Muscle layer of colon (tissue), 2 donors: ENCODE measurements around the gene BAHCC1.
A peak's percentile ranks its signal among the peaks of the same experiment; 100 is the strongest.
"Not testable (repeated sequence)": the region's sequence is repeated elsewhere in the genome, so short reads cannot be mapped to it uniquely, and the experiment has no call there.

Experiments used
- H3K27ac ChIP-seq: one replicate; pipeline ENCODE4 v1.7.0; 2013; ENCODE audit warnings: low read depth, mild to moderate bottlenecking, low read length, moderate library complexity
- H3K27me3 ChIP-seq, 2 donors: one replicate each; pipeline ENCODE4 v1.7.0; 2013; ENCODE audit warnings: low read length in 2 of 2, mild to moderate bottlenecking in 2 of 2; ENCODE audit not compliant: insufficient read depth in 2 of 2, control insufficient read depth in 1 of 2
- H3K36me3 ChIP-seq: one replicate; pipeline ENCODE4 v1.7.0; 2013; ENCODE audit warnings: mild to moderate bottlenecking, low read length; ENCODE audit not compliant: insufficient read depth
- H3K4me1 ChIP-seq: one replicate; pipeline ENCODE4 v1.7.0; 2013; ENCODE audit warnings: mild to moderate bottlenecking, low read length; ENCODE audit not compliant: insufficient read depth
- H3K4me3 ChIP-seq, 2 donors: one replicate each; pipeline ENCODE4 v1.7.0; 2013; ENCODE audit warnings: low read length in 2 of 2, low read depth in 1 of 2, mild to moderate bottlenecking in 1 of 2, moderate library complexity in 1 of 2
- H3K9ac ChIP-seq: one replicate; pipeline ENCODE4 v1.7.0; 2013; ENCODE audit warnings: low read length
- H3K9me3 ChIP-seq: one replicate; pipeline ENCODE4 v1.7.0; 2013; ENCODE audit warnings: mild to moderate bottlenecking, low read length
- donor health status: abdominal sarcoma.
- donor health status: Adenocarcinoma of cecum.

Gene BAHCC1

DNA sequence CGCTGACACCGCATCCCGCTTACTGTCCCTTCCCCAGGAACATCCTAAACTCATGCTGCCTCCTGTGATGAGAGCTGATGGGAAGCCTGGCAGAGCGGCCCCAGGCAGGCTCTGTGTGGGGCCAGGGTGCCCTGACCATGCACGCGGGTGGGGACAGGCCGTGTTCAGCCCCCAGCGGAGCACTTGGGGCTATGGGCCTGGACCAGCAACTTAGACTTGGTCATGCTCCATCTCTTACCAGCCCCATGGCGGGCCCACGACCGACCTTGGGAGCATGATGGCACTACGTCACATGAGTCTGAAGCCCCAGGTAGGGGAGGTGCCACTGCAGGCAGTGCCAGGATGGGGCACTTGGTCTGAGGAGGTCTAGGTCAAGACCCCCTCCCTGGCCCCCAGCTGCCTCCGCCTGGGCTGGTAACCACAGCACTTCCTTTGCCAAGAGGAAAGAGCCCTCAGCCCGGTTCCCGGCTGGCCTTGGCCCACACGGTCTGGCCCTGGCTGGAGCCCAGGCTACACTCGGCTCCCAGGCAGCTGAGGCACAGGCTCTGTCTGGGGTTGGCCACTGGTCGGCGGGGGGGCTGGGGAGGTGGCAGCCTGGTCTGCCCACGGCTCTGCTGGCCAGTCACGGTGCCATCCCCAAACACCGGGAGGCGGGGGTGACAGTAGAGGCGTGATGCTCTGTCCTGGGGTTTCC, 25.7 kb downstream of the BAHCC1 start:
- no peak overlapping the region for H3K4me3 ChIP-seq
- H3K4me1 ChIP-seq = peaks cover 62% of the 10 kb centered on the region
- H3K9ac ChIP-seq = no peak overlapping the region

DNA sequence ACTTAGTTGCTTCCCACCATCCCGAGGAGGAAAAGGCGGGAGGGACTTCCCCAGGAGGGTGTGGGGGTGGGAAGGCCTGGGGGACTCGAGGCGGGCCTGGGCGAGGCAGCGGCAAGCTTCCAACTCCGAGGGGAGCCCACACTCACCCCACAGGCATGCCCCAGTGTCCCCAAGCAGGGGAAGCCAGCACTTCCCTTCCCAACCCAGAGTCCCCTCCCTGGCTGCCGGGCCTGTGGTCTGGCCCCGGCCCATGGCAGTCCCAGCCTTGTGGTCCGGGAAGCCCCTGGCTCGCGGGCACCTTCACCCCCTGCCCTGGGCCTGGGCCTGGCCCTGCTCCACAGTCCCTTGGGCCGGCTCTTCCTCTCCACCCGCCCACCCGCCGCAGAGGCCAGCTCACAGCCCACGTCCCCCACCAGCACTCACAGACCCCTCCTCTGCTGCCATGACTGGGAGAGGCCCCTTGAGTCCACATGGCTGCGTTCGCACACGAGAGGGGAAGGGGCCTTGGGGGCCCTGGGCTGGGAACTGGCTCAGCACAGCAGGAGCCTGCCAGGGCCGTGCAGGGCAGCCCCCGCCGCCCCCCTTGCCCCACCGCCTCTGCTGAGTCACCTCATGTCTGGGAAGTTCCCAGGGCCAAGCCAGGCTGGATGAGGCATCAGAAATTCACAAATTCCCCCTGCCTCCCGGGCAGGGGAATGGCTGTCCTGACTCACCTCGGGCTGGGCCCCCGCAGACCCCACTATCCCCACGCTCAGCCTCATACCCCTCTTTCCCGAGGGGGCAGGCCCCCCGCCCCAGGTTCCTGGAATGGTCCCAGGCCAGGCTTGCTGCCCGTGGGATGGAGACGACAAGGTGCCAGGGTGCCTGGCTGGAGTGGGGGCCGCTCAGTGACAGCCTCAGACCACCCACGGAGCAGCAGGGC, 27.8 kb downstream of the BAHCC1 start:
- Histone ChIP-seq H3K27ac (peak overlapping the region; percentile 32), H3K36me3 (no peaks in the 10 kb centered on the region), H3K9ac (no peak overlapping the region), H3K4me1 (peaks cover 61% of the 10 kb centered on the region), H3K9me3 (no peaks in the 10 kb centered on the region), H3K4me3 (no peak overlapping the region), H3K27me3 (no peaks in the 10 kb centered on the region)

More for the DNA sequence above, 25.7 kb downstream of the BAHCC1 start:
- Histone ChIP-seq H3K27me3 (no peaks in the 10 kb centered on the region), H3K36me3 (no peaks in the 10 kb centered on the region), H3K9me3 (no peaks in the 10 kb centered on the region), H3K27ac (no peak overlapping the region)

DNA sequence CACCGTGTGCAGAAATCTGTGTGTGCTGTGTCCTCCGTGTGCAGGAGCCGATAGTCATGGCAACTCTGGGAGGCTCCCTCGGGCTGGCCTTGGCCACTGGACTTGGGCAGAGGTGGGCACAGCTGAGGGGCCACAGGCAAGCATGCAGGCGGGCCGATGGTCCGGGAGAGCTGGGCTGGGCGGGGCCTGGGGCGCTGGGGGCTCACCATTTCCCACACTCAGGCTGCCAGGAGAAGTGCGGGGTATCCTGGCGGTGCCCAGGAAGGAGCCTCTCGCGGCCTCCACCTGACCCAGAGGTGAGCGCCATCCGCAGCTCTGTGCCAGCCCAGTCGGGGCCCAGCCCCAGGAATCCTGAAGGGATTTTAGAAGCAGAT, 28.4 kb downstream of the BAHCC1 start:
- Histone ChIP-seq H3K27me3 (peaks cover 0 to 4% of the 10 kb centered on the region in 2 donors), H3K9me3 (no peaks in the 10 kb centered on the region), H3K36me3 (no peaks in the 10 kb centered on the region), H3K27ac (no peak overlapping the region), H3K9ac (no peak overlapping the region), H3K4me1 (peaks cover 60% of the 10 kb centered on the region), H3K4me3 (no peak overlapping the region)

DNA sequence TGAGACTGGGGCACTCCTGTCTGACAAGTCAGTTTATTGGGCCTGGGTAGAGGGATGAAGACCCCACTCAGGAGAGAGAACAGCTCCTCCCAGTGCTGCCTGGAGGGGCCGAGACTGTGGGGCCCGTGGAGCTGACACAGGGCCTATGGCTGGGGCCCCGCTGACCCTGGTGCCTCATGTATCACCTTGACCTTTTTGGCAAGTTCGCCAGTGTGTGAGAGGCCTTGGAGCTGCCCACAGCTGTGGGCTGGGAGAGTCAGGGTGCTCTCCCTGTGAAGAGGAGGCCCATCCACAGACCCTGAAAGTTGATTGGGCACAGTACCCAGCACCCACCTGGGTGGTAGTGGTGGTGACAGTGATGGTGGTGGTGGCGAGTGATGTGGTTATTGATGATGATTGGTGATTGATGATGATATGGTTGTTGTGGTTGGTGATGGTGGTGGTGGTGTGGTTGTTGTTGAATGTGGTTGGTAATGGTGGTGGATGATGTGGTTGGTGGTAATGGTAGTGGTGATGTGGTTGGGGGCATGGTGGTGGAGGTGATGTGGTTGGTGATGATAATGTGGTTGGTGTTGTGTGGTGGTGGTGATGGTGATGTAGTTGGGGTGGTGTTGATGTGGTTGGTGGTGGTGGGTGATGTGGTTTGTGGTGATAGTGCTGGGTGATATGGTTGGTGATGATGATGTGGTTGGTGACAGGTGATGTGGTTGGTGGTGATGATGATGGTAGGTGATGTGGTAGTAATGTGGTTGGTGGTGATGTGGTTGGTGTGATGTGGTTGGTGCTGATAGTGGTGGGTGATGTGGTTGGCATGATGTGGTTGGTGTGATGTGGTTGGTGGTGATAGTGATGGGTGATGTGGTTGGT, 29.1 kb downstream of the BAHCC1 start:
- no peak overlapping the region for H3K27ac ChIP-seq
- H3K9ac ChIP-seq = no peak overlapping the region
- H3K36me3 ChIP-seq = no peaks in the 10 kb centered on the region
- peaks cover 0 to 5% of the 10 kb centered on the region in 2 donors for H3K27me3 ChIP-seq
- peaks cover 60% of the 10 kb centered on the region for H3K4me1 ChIP-seq
- H3K4me3 ChIP-seq = no peak overlapping the region
- H3K9me3 ChIP-seq = no peaks in the 10 kb centered on the region

DNA sequence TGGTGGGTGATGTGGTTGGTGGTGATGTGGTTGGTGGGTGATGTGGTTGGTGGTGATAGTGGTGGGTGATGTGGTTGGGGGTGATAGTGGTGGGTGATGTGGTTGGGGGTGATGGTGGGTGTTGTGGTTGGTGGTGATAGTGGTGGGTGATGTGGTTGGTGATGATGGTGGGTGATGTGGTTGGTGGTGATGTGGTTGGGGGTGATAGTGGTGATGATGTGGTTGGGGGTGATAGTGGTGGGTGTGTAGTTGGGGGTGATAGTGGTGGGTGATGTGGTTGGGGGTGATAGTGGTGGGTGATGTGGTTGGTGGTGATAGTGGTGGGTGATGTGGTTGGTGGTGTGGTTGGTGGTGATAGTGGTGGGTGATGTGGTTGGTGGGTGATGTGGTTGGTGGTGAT, 29.8 kb downstream of the BAHCC1 start:
- H3K4me1 ChIP-seq = peaks cover 62% of the 10 kb centered on the region
- not testable (repeated sequence) for H3K27ac ChIP-seq, H3K4me3 ChIP-seq, H3K9ac ChIP-seq, H3K27me3 ChIP-seq, H3K9me3 ChIP-seq, H3K36me3 ChIP-seq

DNA sequence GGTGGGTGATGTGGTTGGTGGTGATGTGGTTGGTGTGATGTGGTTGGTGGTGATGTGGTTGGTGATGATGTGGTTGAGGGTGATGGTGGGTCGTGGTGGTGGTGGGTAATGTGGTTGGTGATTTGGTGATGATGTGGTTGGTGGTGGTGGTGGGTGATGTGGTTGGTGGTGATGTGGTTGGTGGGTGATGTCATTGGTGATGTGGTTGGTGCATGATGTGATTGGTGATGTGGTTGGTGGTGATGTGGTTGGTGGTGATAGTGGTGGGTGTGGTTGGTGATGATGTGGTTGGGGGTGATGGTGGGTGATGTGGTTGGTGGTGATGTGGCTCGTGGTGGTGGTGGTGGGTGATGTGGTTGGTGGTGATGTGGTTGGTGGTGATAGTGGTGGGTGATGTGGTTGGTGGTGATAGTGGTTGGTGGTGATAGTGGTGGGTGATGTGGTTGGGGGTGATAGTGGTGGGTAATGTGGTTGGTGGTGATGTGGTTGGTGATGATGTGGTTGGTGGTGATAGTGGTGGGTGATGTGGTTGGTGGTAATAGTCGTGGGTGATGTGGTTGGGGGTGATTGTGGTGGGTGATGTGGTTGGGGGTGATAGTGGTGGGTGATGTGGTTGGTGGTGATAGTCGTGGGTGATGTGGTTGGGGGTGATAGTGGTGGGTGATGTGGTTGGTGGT, 30.6 kb downstream of the BAHCC1 start:
- H3K9me3 ChIP-seq, H3K9ac ChIP-seq, H3K36me3 ChIP-seq, H3K27ac ChIP-seq, H3K4me3 ChIP-seq, H3K27me3 ChIP-seq: not testable (repeated sequence)
- H3K4me1 ChIP-seq = peaks cover 60% of the 10 kb centered on the region

DNA sequence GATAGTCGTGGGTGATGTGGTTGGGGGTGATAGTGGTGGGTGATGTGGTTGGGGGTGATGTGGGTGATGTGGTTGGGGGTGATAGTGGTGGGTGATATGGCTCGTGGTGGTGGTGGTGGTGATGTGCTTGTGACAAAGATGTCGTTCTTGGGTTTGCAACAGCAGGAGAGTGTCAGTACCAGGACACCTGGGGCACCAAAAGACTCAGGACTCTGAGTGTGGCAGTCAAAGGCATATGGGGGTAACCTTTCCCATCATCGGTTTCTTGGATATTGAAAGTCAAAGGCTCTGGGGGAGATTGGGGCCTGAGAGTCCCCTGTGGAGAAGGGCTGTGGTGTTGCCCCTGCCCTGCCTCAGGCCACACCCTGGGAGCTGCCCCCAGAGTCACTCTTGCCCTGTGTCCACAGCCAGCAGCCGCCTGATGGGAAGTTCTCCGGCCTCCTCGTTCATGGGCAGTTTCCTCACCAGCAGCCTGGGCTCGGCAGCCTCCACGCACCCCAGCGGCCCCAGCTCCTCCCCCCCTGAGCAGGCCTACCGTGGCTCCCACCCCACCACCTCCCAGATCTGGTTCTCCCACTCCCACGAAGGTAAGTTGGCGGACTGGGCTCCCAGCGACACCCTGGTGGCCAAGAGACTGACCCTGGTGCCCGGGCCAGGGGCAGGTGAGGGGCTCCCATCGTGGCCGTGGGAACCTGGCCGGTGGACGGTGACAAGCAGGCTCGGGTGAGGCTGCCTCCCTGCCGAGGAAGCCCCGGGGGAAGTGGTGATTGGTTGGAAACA, 31.3 kb downstream of the BAHCC1 start:
- Histone ChIP-seq H3K36me3 (no peaks in the 10 kb centered on the region), H3K27ac (no peak overlapping the region), H3K9ac (no peak overlapping the region), H3K9me3 (no peaks in the 10 kb centered on the region), H3K27me3 (peaks cover 0 to 5% of the 10 kb centered on the region in 2 donors), H3K4me1 (peaks cover 54% of the 10 kb centered on the region), H3K4me3 (no peak overlapping the region)

DNA sequence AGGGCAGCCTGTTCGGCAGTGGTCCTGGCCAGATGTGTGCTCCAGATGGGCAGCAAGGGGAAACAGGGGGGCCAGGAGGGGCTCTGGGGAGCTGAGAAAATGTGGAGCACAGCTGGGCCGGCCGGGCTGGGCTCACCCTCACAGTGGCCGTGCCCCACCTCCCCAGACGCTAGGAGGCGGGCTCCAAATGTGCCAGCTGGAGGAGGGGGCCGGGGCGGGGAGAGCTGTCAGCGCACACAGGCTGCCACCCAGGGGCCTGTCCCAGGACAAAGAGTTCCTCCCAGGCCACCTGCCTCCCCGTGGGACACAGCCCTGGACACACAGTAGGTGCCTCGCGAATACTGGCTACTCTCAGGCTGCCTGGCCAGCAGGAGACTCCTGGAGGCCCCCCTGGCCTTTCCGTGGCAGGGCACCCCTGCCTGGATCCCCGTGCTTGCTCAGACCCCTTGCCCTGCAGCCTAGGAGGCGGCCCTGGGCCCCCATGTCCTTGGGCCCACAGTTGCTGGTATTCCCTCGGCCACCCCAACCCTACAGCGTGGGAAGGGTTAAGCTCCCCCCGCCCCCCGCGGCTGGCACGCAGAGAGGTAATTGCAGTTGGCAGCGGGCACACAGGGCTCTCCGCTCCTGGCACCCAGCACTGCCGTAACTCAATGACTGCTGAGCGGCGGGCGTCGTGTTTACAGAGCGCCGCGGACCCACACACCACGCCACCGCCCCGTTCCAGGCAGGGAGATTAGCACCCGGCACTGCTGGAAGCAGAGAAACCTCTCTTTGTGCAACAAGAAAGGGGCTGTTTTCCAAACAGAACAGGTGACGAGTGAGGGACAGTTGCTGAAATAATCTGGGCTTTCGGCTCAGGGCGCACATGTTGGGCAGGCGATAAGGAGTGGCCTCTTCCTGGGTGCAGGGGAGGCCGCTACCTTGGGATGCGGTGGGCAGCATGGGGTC, 32.2 kb downstream of the BAHCC1 start:
- Histone ChIP-seq H3K27ac (no peak overlapping the region), H3K4me3 (no peak overlapping the region), H3K36me3 (no peaks in the 10 kb centered on the region), H3K4me1 (peaks cover 48% of the 10 kb centered on the region), H3K9ac (no peak overlapping the region), H3K27me3 (peaks cover 0 to 5% of the 10 kb centered on the region in 2 donors), H3K9me3 (no peaks in the 10 kb centered on the region)

DNA sequence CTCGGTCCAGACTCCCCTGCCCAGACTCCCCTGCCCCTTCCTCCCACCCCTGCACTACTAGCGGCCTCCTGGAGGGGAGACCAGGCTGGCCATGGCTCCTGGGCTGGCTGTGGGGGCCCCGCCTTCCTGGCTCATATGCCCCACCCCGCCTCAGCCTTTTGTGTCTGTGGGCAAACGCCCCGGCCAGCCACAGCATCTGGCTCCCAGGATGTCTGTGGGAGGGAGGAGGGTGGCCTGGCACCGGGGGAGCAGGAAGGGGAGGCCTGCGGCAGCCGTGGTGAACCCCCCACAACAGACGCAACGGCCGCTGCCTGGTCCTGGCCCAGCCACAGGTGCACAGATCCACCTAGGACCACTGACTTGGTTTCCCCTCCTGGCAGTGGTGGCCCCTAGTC, 32.9 kb downstream of the BAHCC1 start:
- Histone ChIP-seq H3K27me3 (peaks cover 0 to 5% of the 10 kb centered on the region in 2 donors), H3K27ac (no peak overlapping the region), H3K4me3 (no peak overlapping the region), H3K4me1 (peaks cover 41% of the 10 kb centered on the region), H3K36me3 (no peaks in the 10 kb centered on the region), H3K9me3 (no peaks in the 10 kb centered on the region), H3K9ac (no peak overlapping the region)

DNA sequence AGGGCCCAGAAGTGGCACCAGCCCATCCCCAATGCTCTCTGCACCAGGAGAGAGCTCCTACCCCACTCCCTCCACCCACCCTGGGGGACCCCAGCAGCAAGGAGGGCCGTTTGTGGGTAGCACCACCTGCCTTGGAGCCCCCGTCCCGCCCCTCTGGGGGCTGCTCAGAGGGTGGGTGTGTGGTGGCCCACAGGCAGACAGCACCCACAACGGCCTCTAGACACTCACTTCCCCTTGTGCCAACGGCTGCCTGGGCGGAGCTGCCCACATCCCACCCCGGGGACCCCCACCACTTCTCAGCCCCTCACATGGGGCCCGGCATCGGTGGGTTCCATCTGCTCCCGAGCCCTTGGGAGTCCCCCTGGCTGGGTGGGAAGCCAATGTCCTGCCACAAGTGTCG, 33.3 kb downstream of the BAHCC1 start:
- H3K27ac ChIP-seq = no peak overlapping the region
- no peak overlapping the region for H3K4me3 ChIP-seq
- no peaks in the 10 kb centered on the region for H3K9me3 ChIP-seq
- H3K4me1 ChIP-seq = peaks cover 39% of the 10 kb centered on the region
- H3K27me3 ChIP-seq = peaks cover 0 to 5% of the 10 kb centered on the region in 2 donors
- H3K36me3 ChIP-seq = no peaks in the 10 kb centered on the region
- H3K9ac ChIP-seq = no peak overlapping the region
